ENCODE measurements around the gene KDM7A. TPM values are rescaled to one million over a fixed set of nuclear protein-coding genes. Genes with fewer than 3 reads are reported as not detected.

Gene KDM7A
- total and polyA plus RNA-seq, 2 of the 8 experiments (the other 6 are each of a cell fraction or from before 2014, with no cell fraction given), result 2.2 to 12.5 TPM

DNA sequence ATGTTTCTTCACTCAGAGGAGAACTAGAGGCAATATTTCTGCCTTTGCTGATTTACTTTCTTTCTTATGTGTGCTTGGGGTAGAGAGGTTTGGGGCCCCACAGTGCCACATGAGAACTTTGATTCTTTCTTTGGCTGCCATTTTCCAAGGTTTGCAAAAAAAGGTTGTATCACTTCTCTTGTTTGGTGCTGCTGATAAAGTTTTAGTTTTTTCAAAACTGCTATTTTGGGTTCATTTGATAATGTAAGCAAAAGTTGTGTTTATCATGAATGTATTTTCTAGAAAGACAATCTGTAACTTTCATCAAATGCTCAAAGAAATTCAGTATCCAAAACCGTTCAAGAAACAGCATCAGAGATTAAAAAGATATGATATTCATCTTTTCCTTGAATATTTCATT lies 83.4 kb downstream of the KDM7A start:
- Histone ChIP-seq H2BK12ac (ENCODE audit: low read depth, low read length) (no peak overlapping the region), H3K36me3 (ENCODE audit: control insufficient read depth in 2 of 4, insufficient read depth in 4 of 4, low read length in 3 of 4) (peaks cover 0 to 56% (median 19%) of the 10 kb centered on the region in 4 experiments; a peak in 5 of 8 replicates)

More for the DNA sequence above, 83.4 kb downstream of the KDM7A start:
- 72% methylated on average over 1 of the region's 1 CpG; no CpG with 5 or more reads in 1 of the 2 experiments for WGBS, 2 experiments (ENCODE audit: extremely low coverage in 1 of 2, insufficient coverage in 1 of 2, insufficient read length in 1 of 2, insufficient replicate concordance in 2 of 2, low coverage in 1 of 2, low lambda C conversion rate in 2 of 2, missing lambda C conversion rate in 1 of 2)
- H4K5ac ChIP-seq (ENCODE audit: insufficient read length, low read depth, low read length), result no peak overlapping the region
- no peak overlapping the region for H2AFZ ChIP-seq (ENCODE audit: low read length)
- peaks cover 0 to 1% of the 10 kb centered on the region in 2 experiments for H4K20me1 ChIP-seq (replicated peaks in 1 of 2; ENCODE audit: control insufficient read depth in 1 of 2, insufficient read depth in 2 of 2, low read length in 2 of 2)
- no peak overlapping the region for H3K4ac ChIP-seq (replicated peaks; ENCODE audit: insufficient read length, low read depth, low read length)
- no peaks in the 10 kb centered on the region for H3K4me1 ChIP-seq (replicated peaks in 1 of 4; ENCODE audit: control insufficient read depth in 3 of 4, insufficient read depth in 4 of 4, low read length in 3 of 4)
- H3K79me2 ChIP-seq (ENCODE audit: control insufficient read depth in 1 of 2, insufficient read depth in 2 of 2, low read length in 2 of 2), result no peaks in the 10 kb centered on the region
- no peak overlapping the region for H4K91ac ChIP-seq (replicated peaks; ENCODE audit: insufficient read length, low read length)
- H3K23ac ChIP-seq (ENCODE audit: insufficient read length), result no peak overlapping the region
- no peak overlapping the region for H4K8ac ChIP-seq (ENCODE audit: extremely low read depth, insufficient read depth, low read length)
- no peaks in the 10 kb centered on the region for H3K79me1 ChIP-seq (ENCODE audit: low read depth, low read length)
- no peak overlapping the region for H2BK5ac ChIP-seq (ENCODE audit: low read depth, low read length)
- no peak overlapping the region for H3K27ac ChIP-seq (ENCODE audit: low read depth, low read length)
- no peak overlapping the region for H3K4me3 ChIP-seq (ENCODE audit: extremely low read depth in 1 of 4, insufficient read depth in 2 of 4, low read depth in 3 of 4, low read length in 4 of 4)
- H2AK5ac ChIP-seq (ENCODE audit: low read depth, low read length), result no peak overlapping the region
- no peak overlapping the region for H2BK20ac ChIP-seq (ENCODE audit: low read length)
- ChIA-PET CTCF (ENCODE audit: partially characterized antibody) (no interaction called here), POLR2A (ENCODE audit: partially characterized antibody) (no interaction called here)
- no peaks in the 10 kb centered on the region for H3K9me3 ChIP-seq (ENCODE audit: insufficient read depth in 2 of 2, low read depth in 1 of 2, low read length in 1 of 2)
- DNase-seq (ENCODE audit: low read depth in 1 of 2, low spot score in 2 of 2) (no peak), FAIRE-seq (no peak)
- no peak overlapping the region for H2BK15ac ChIP-seq (ENCODE audit: low read length)
- TF ChIP-seq POLR2AphosphoS5 (IDR thresholded peaks at IDR 0.05; ENCODE audit: low read depth, low read length), result no peak
- TF ChIP-seq SAP30 (IDR thresholded peaks at IDR 0.05; ENCODE audit: insufficient read depth, insufficient replicate concordance, low read length), result no peak
- TF ChIP-seq KDM4A (IDR thresholded peaks at IDR 0.05; ENCODE audit: low read depth, low read length, severe bottlenecking), result no peak
- H3K14ac ChIP-seq (ENCODE audit: insufficient read length), result no peak overlapping the region
- H3K23me2 ChIP-seq (ENCODE audit: low read depth, low read length), result no peaks in the 10 kb centered on the region
- H3K56ac ChIP-seq (replicated peaks; ENCODE audit: insufficient read length, low read depth, low read length), result no peak overlapping the region
- H3K27me3 ChIP-seq (replicated peaks in 1 of 4; ENCODE audit: control insufficient read depth in 3 of 4, extremely low read depth in 1 of 4, insufficient read depth in 3 of 4, low read length in 3 of 4), result no peaks in the 10 kb centered on the region
- no peak overlapping the region for H3K18ac ChIP-seq (ENCODE audit: extremely low read depth, low read length)
- H3K9ac ChIP-seq (replicated peaks in 1 of 4; ENCODE audit: extremely low read depth in 1 of 4, low read depth in 3 of 4, low read length in 3 of 4), result no peak overlapping the region
- H3K4me2 ChIP-seq (ENCODE audit: insufficient read depth in 1 of 2, low read depth in 2 of 2, low read length in 2 of 2), result no peak overlapping the region
- H2BK120ac ChIP-seq (replicated peaks; ENCODE audit: low read depth, low read length), result no peak overlapping the region
